Panc1 (cell line): ENCODE measurements around the gene TARP.

Source experiments
- ATAC-seq: fragments of 200-7000 bp; cut with Tn5 transposase; 2 replicates; pipeline ENCODE4 v1.9.1; 2020; ENCODE audit warnings: mild to moderate bottlenecking, moderate library complexity
- BruUV-seq: library from RNA; stranded (reverse); fragments of 400-500 nt; replicated peaks from 2 replicates; lab custom pipeline; 2021; lab: Mats Ljungman, UMichigan
- CTCF ChIA-PET: fragments of 300-600 bp; sonication (Branson Sonifier 250); formaldehyde crosslinking; loops from one replicate; lab custom pipeline; 2022; ENCODE audit warnings: antibody characterized with exemption; lab: Charles Lee
- POLR2A ChIA-PET: fragments of 300-600 bp; sonication (Branson Sonifier 250); formaldehyde crosslinking; loops from one replicate; lab custom pipeline; 2022; ENCODE audit warnings: antibody characterized with exemption; lab: Charles Lee
- DNase-seq: peaks from one replicate; pipeline ENCODE4 v3.0.0-alpha.2; 2010; ENCODE audit warnings: low read depth, low spot score
- H3K27ac ChIP-seq: 2 replicates; pipeline ENCODE4 v1.5.1; 2011; ENCODE audit warnings: mild to moderate bottlenecking, low read length, inconsistent platforms
- H3K27me3 ChIP-seq: fragments of 200-500 bp; sonication (Bioruptor generic); 2 replicates; pipeline ENCODE4 v1.6.0; 2014; ENCODE audit warnings: low read length, inconsistent platforms; ENCODE audit not compliant: control insufficient read depth, insufficient read depth
- H3K36me3 ChIP-seq: fragments of 200-500 bp; sonication (Bioruptor generic); 2 replicates; pipeline ENCODE4 v1.5.1; 2014; ENCODE audit warnings: inconsistent platforms, mild to moderate bottlenecking, low read length, moderate library complexity; ENCODE audit not compliant: control insufficient read depth, insufficient read depth
- H3K4me1 ChIP-seq: 2 replicates; pipeline ENCODE4 v1.5.1; 2011; ENCODE audit warnings: inconsistent platforms, mild to moderate bottlenecking, low read length, moderate library complexity; ENCODE audit not compliant: control insufficient read depth, insufficient read depth
- H3K4me3 ChIP-seq, 2 experiments: 2 replicates each; pipeline ENCODE4 v1.5.1; 2011 to 2012; ENCODE audit warnings: low read depth in 2 of 2, low read length in 2 of 2, mild to moderate bottlenecking in 2 of 2, inconsistent platforms in 1 of 2, moderate library complexity in 1 of 2
- H3K9me3 ChIP-seq: fragments of 200-500 bp; sonication (Bioruptor generic); 2 replicates; pipeline ENCODE4 v1.5.1; 2014; ENCODE audit warnings: low read depth, mild to moderate bottlenecking, inconsistent platforms, low read length, moderate library complexity; ENCODE audit not compliant: control insufficient read depth, insufficient read depth
- CTCF ChIP-seq: fragments of 450-650 bp; IDR thresholded peaks from 2 replicates; pipeline ENCODE4 v1.5.1; 2017; ENCODE audit warnings: mild to moderate bottlenecking
- POLR2AphosphoS5 ChIP-seq: IDR thresholded peaks from 2 replicates; pipeline ENCODE4 v1.6.1; 2012; ENCODE audit warnings: mild to moderate bottlenecking, low read depth, low read length, moderate library complexity
- REST ChIP-seq, 2 experiments: IDR thresholded peaks; 2 replicates each; pipeline ENCODE4 v1.6.1; 2011 to 2012; ENCODE audit warnings: low read depth in 2 of 2, control low read depth in 1 of 2, low read length in 1 of 2, mild to moderate bottlenecking in 1 of 2, moderate library complexity in 1 of 2; ENCODE audit not compliant: insufficient read depth in 1 of 2
- SIN3A ChIP-seq: IDR thresholded peaks from 2 replicates; pipeline ENCODE4 v1.6.1; 2012; ENCODE audit warnings: low read depth, mild to moderate bottlenecking, low read length, moderate library complexity, borderline replicate concordance; ENCODE audit not compliant: insufficient read depth
- TCF7L2 ChIP-seq: IDR thresholded peaks from 2 replicates; pipeline ENCODE4 v1.6.1; 2011; ENCODE audit warnings: mild to moderate bottlenecking, low read depth, low read length, inconsistent platforms
- in situ Hi-C: cut with HindIII; loops from 2 replicates; pipeline ENCODE4 v1.10.0; 2016; ENCODE audit warnings: low sequenced_read_pairs, low pct_unique_long_range_greater_than_20kb
- intact Hi-C: fragments of 100-400 bp; cut with micrococcal nuclease; formaldehyde crosslinking; loops from one replicate; pipeline ENCODE4 v1.10.0; 2022; ENCODE audit not compliant: unreplicated experiment

The TARP gene

GRCh38 chr7:38315410-38315809 is 42.0 kb upstream of the TARP start:
- TF ChIP-seq SIN3A (no peak), TCF7L2 (no peak), CTCF (no peak), POLR2AphosphoS5 (no peak), REST (IDR thresholded peaks at IDR 0.05; ENCODE audit: insufficient read depth in 1 of 2, low read depth in 2 of 2, low read length in 1 of 2) (no peak)
- DNase-seq = no peak
- BruUV-seq = no TSS peak
- in situ Hi-C loops (no loop called here), intact Hi-C loops (loop anchor here (5.0 kb wide), 1 partner anchor 98 kb away; no protein-coding TSS in a partner anchor)
- ATAC-seq = no peak
- no peak overlapping the region for H3K27ac ChIP-seq
- POLR2A ChIA-PET = no interaction called here
- CTCF ChIA-PET = no interaction called here
- H3K4me3 ChIP-seq = no peak overlapping the region
- H3K4me1 ChIP-seq = peaks cover 6% of the 10 kb centered on the region
- peaks cover 9% of the 10 kb centered on the region; the same call in 1 of the 2 replicates for H3K27me3 ChIP-seq
- no peaks in the 10 kb centered on the region for H3K9me3 ChIP-seq
- no peaks in the 10 kb centered on the region for H3K36me3 ChIP-seq

- no peak overlapping the region for H3K4me3 ChIP-seq
- peaks cover 6% of the 10 kb centered on the region for H3K4me1 ChIP-seq
- intact Hi-C loops = no loop called here
- no peak overlapping the region for H3K27ac ChIP-seq
- TF ChIP-seq TCF7L2 (no peak), REST (IDR thresholded peaks at IDR 0.05; ENCODE audit: insufficient read depth in 1 of 2, low read depth in 2 of 2, low read length in 1 of 2) (no peak), POLR2AphosphoS5 (no peak), CTCF (no peak), SIN3A (no peak)
- H3K27me3 ChIP-seq = peaks cover 12% of the 10 kb centered on the region; the same call in 1 of the 2 replicates
- no peaks in the 10 kb centered on the region for H3K36me3 ChIP-seq
- in situ Hi-C loops = no loop called here
- CTCF ChIA-PET = no interaction called here
- POLR2A ChIA-PET = no interaction called here
- ATAC-seq = no peak
- H3K9me3 ChIP-seq = no peaks in the 10 kb centered on the region
- no peak for DNase-seq
- no TSS peak for BruUV-seq
These were observed 39.4 kb upstream of the TARP start for GRCh38 chr7:38312821-38313220.
